Spleen (tissue), 11 donors: ENCODE results near the gene DDX60. TPM values are rescaled to one million over a fixed set of nuclear protein-coding genes. Genes with fewer than 3 reads are reported as not detected.

Source experiments
- DNase-seq: peaks from one replicate; pipeline ENCODE4 v3.0.0-alpha.2; 2020
- H3K27ac ChIP-seq, 8 donors: fragments of 200-600 bp; sonication (generic) in 7 of 8; 1 replicate in 4 of 8; 2 replicates in 4 of 8; pipeline versions ENCODE4 v1.5.0 to v1.8.0; 2016 to 2021; ENCODE audit warnings: inconsistent platforms in 4 of 8, mild to moderate bottlenecking in 4 of 8, moderate library complexity in 1 of 8
- H3K27me3 ChIP-seq, 7 donors: fragments of 200-600 bp; sonication (generic) in 6 of 7; replicated peaks in 1 of 7; 1 replicate in 4 of 7; 2 replicates in 3 of 7; pipeline versions ENCODE4 v1.5.0 to v1.8.0; 2016 to 2021; ENCODE audit warnings: inconsistent platforms in 3 of 7, mild to moderate bottlenecking in 1 of 7
- H3K36me3 ChIP-seq, 6 donors: fragments of 200-600 bp; sonication (generic) in 5 of 6; 1 replicate in 4 of 6; 2 replicates in 2 of 6; pipeline versions ENCODE4 v1.5.0 to v1.8.0; 2016 to 2021; ENCODE audit warnings: inconsistent platforms in 2 of 6
- H3K4me1 ChIP-seq, 6 donors: fragments of 200-600 bp; sonication (generic) in 5 of 6; 1 replicate in 3 of 6; 2 replicates in 3 of 6; pipeline versions ENCODE4 v1.5.0 to v1.8.0; 2016 to 2021; ENCODE audit warnings: inconsistent platforms in 3 of 6
- H3K4me3 ChIP-seq, 8 donors: fragments of 200-600 bp; sonication (generic) in 7 of 8; 1 replicate in 4 of 8; 2 replicates in 4 of 8; pipeline versions ENCODE4 v1.5.0 to v1.8.0; 2016 to 2021; ENCODE audit warnings: inconsistent platforms in 4 of 8, mild to moderate bottlenecking in 4 of 8, moderate library complexity in 2 of 8
- H3K9me3 ChIP-seq, 8 donors: fragments of 200-600 bp; sonication (generic) in 7 of 8; 1 replicate in 4 of 8; 2 replicates in 4 of 8; pipeline versions ENCODE4 v1.5.0 to v1.8.0; 2016 to 2021; ENCODE audit warnings: inconsistent platforms in 4 of 8
- CTCF ChIP-seq, 11 experiments: fragments of 200-600 bp in 7 of 11; fragments of 450-650 bp in 4 of 11; sonication (generic) in 4 of 11; IDR thresholded peaks in 8 of 11; conservative IDR thresholded peaks in 3 of 11; 1 replicate in 7 of 11; 2 replicates in 4 of 11; pipeline versions ENCODE4 v1.4.0 to v1.8.0; 2016 to 2021; ENCODE audit warnings: antibody characterized with exemption in 11 of 11, inconsistent platforms in 4 of 11, mild to moderate bottlenecking in 1 of 11
- POLR2A ChIP-seq, 3 donors: fragments of 450-650 bp; IDR thresholded peaks; one replicate each; pipeline ENCODE4 v1.5.1; 2017; ENCODE audit warnings: antibody characterized with exemption in 3 of 3, mild to moderate bottlenecking in 1 of 3
- POLR2AphosphoS5 ChIP-seq, 3 donors: sonication (generic); formaldehyde crosslinking; IDR thresholded peaks; one replicate each; pipeline ENCODE4 v1.5.1; 2017; ENCODE audit warnings: antibody characterized with exemption in 3 of 3
- WGBS, 5 donors: extraction: QIAGEN DNeasy Blood & Tissue Kit in 3 of 5; methylation state at CpG; one replicate each; pipeline versions ENCODE4 v1.1.5 to v1.1.7; 2013 to 2018; 5-methylcytosine and 5-hydroxymethylcytosine counted together
- intact Hi-C: fragments of 100-400 bp; cut with DNase I; formaldehyde crosslinking; loops from one replicate; pipeline ENCODE4 v1.15.0; 2023; ENCODE audit warnings: low total_unique reads
- polyA plus RNA-seq, 3 donors: library from polyadenylated mRNA; stranded (reverse); fragments of 200-250 nt; gene quantifications; one replicate each; pipeline ENCODE4 v1.2.1, GENCODE V29; 2013
- total RNA-seq, 7 donors: library from RNA; depleted of rRNA in 3 of 7; stranded (reverse); fragments of >200 nt in 3 of 7; fragmentation: NEBNext Ultra II Directional in 4 of 7; extraction: Animal tissue kit (Norgen Biotek cat#: 25700) in 4 of 7; gene quantifications; one replicate each; pipeline versions ENCODE4 v1.1.0 to v1.2.1, GENCODE V29; 2016 to 2021
- donor health status: healthy with polysubstance abuse.
- donor health status: DM: no; HTN: no; CAD: no; lungs with moderate emphysema.
- donor health status: DM: no; HTN: no; CAD: no.
- donor health status: Bipolar disorder and iron deficiency.
- donor health status: healthy.
- donor health status: DM: no; HTN: no; CAD: no.
- donor health status: DM: yes; HTN: yes; CAD: no.

DDX60 gene
- total and polyA plus RNA-seq, 10 donors: 7.5 to 56.2 (median 38.2) TPM

- Histone ChIP-seq H3K4me3 (no peak overlapping the region), H3K36me3 (peaks cover 0 to 90% (median 45%) of the 10 kb centered on the region in 6 donors), H3K27ac (no peak overlapping the region), H3K9me3 (peaks cover 0 to 37% (median 31%) of the 10 kb centered on the region in 8 donors), H3K4me1 (no peaks in the 10 kb centered on the region), H3K27me3 (no peaks in the 10 kb centered on the region)
- no peak for DNase-seq
- TF ChIP-seq POLR2A (IDR thresholded peaks at IDR 0.05) (no peak), POLR2AphosphoS5 (IDR thresholded peaks at IDR 0.05) (no peak), CTCF (IDR thresholded peaks at IDR 0.05 in 8 of 11, conservative IDR thresholded peaks at IDR 0.05 in 3 of 11) (no peak)
- WGBS, 5 donors: 70 to 93% (median 91%) methylated on average over 3 of the region's 3 CpGs
- intact Hi-C loops: no loop called here
Measured at GRCh38 chr4:168241953-168242352, 76.6 kb downstream of the DDX60 start.

DNA sequence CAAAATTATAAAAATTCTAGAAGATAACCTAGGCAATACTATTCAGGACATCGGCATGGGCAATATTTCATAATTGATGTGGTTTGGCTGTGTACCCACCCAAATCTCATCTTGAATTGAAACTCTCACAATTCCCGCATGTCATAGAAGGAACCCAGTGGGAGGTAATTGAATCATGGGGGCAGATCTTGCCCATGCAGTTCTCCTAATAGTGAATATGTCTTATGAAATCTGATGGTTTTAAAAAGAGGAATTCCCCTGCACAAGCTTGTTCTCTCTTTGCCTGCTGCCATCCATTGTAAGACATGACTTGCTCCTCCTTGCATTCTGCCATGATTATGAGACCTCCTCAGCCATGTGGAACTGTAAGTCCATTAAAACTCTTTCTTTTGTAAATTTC, 77.7 kb downstream of the DDX60 start:
- WGBS, 5 donors: 89 to 100% (median 95%) methylated on average over 2 of the region's 2 CpGs

GRCh38 chr4:168221301-168221700, 97.3 kb downstream of the DDX60 start:
- no peak overlapping the region for H3K4me3 ChIP-seq
- no peaks in the 10 kb centered on the region for H3K9me3 ChIP-seq
- H3K27ac ChIP-seq: no peak overlapping the region
- TF ChIP-seq CTCF (IDR thresholded peaks at IDR 0.05 in 8 of 11, conservative IDR thresholded peaks at IDR 0.05 in 3 of 11) (no peak), POLR2AphosphoS5 (IDR thresholded peaks at IDR 0.05) (no peak), POLR2A (IDR thresholded peaks at IDR 0.05) (no peak)
- H3K27me3 ChIP-seq: no peaks in the 10 kb centered on the region
- no peak for DNase-seq
- no peaks in the 10 kb centered on the region for H3K4me1 ChIP-seq
- intact Hi-C loops: no loop called here
- peaks cover 0 to 100% (median 67%) of the 10 kb centered on the region in 6 donors for H3K36me3 ChIP-seq
- 31 to 38% (median 36%) methylated on average over 2 of the region's 2 CpGs for WGBS, 5 donors

More for the DNA sequence above, 77.7 kb downstream of the DDX60 start:
- no peaks in the 10 kb centered on the region for H3K4me1 ChIP-seq
- H3K4me3 ChIP-seq: no peak overlapping the region
- H3K27me3 ChIP-seq: no peaks in the 10 kb centered on the region
- peaks cover 0 to 90% (median 43%) of the 10 kb centered on the region in 6 donors for H3K36me3 ChIP-seq
- TF ChIP-seq POLR2AphosphoS5 (IDR thresholded peaks at IDR 0.05) (no peak), CTCF (IDR thresholded peaks at IDR 0.05 in 8 of 11, conservative IDR thresholded peaks at IDR 0.05 in 3 of 11) (no peak), POLR2A (IDR thresholded peaks at IDR 0.05) (no peak)
- DNase-seq: no peak
- H3K9me3 ChIP-seq: peaks cover 0 to 37% (median 31%) of the 10 kb centered on the region in 8 donors
- H3K27ac ChIP-seq: no peak overlapping the region
- intact Hi-C loops: no loop called here

GRCh38 chr4:168220893-168221292, 97.7 kb downstream of the DDX60 start:
- no peak for DNase-seq
- no peak overlapping the region for H3K4me3 ChIP-seq
- TF ChIP-seq POLR2AphosphoS5 (IDR thresholded peaks at IDR 0.05) (no peak), CTCF (IDR thresholded peaks at IDR 0.05 in 8 of 11, conservative IDR thresholded peaks at IDR 0.05 in 3 of 11) (no peak), POLR2A (IDR thresholded peaks at IDR 0.05) (no peak)
- H3K9me3 ChIP-seq: no peaks in the 10 kb centered on the region
- H3K27ac ChIP-seq: no peak overlapping the region
- no peaks in the 10 kb centered on the region for H3K27me3 ChIP-seq
- intact Hi-C loops: no loop called here
- peaks cover 2 to 100% (median 66%) of the 10 kb centered on the region in 6 donors for H3K36me3 ChIP-seq
- no peaks in the 10 kb centered on the region for H3K4me1 ChIP-seq
